Right atrium auricular region (tissue), 2 donors: ENCODE measurements around the gene NELFB. TPM values are rescaled to one million over a fixed set of nuclear protein-coding genes. Genes with fewer than 3 reads are reported as not detected.
A peak's percentile ranks its signal among the peaks of the same experiment; 100 is the strongest.

Experiments used
- DNase-seq: peaks from one replicate; pipeline ENCODE4 v3.0.0-alpha.2; 2019; ENCODE audit warnings: low spot score
- H3K27ac ChIP-seq, 2 donors: fragments of 200-600 bp; sonication (generic); 1 replicate in 1 of 2; 2 replicates in 1 of 2; pipeline ENCODE4 v1.5.1; 2016 to 2019
- H3K27me3 ChIP-seq, 2 donors: fragments of 200-600 bp; sonication (generic); one replicate each; pipeline versions ENCODE4 v1.5.1 to v1.6.0; 2017 to 2019
- H3K36me3 ChIP-seq: fragments of 200-600 bp; sonication (generic); one replicate; pipeline ENCODE4 v1.5.1; 2016
- H3K4me1 ChIP-seq, 2 donors: fragments of 200-600 bp; sonication (generic); one replicate each; pipeline versions ENCODE4 v1.5.1 to v1.6.0; 2017 to 2019
- H3K4me3 ChIP-seq, 2 donors: fragments of 200-600 bp; sonication (generic); 1 replicate in 1 of 2; 2 replicates in 1 of 2; pipeline ENCODE4 v1.5.1; 2017 to 2019; ENCODE audit warnings: mild to moderate bottlenecking in 1 of 2, moderate library complexity in 1 of 2
- H3K9me3 ChIP-seq, 2 donors: fragments of 200-600 bp; sonication (generic); one replicate each; pipeline ENCODE4 v1.5.1; 2019
- CTCF ChIP-seq, 2 donors: fragments of 200-600 bp; sonication (generic); IDR thresholded peaks; one replicate each; pipeline ENCODE4 v1.5.1; 2019; ENCODE audit warnings: antibody characterized with exemption in 2 of 2
- total RNA-seq, 2 donors: library from RNA; depleted of rRNA; stranded (reverse); fragments of >200 nt; gene quantifications; one replicate each; pipeline ENCODE4 v1.1.0, GENCODE V29; 2016

NELFB gene
- total RNA-seq, 2 donors from 2014 or later: 30.0 to 38.0 TPM

DNA sequence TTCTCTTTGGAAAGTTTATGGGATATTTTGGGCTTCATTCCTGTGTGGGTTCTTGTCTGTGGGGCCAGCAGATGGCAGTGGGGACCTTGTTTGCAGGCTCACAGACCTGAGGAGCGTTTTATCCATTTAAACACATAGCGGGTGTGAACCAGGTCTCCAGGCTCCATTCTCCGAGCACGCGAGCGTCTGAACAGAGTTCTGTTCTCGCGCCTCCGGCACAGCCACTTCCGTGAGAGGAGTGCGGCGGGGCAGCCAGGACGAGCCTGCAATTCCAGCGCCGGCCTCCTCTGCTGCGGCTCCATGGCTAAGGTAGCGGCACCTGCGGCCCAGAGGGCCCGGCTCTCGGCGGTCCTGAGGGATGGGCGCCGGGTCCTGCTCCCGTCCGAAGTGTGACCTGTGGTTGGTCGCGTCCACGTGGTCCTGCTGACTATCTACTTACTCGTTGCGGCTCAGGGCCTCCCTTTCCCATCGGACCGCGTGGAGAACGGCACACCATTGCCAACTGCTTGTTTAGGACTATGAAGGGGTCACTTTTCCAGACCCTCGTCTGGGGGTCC is 39.6 kb downstream of the NELFB start:
- H3K4me1 ChIP-seq: peaks cover 0 to 44% of the 10 kb centered on the region in 2 donors

DNA sequence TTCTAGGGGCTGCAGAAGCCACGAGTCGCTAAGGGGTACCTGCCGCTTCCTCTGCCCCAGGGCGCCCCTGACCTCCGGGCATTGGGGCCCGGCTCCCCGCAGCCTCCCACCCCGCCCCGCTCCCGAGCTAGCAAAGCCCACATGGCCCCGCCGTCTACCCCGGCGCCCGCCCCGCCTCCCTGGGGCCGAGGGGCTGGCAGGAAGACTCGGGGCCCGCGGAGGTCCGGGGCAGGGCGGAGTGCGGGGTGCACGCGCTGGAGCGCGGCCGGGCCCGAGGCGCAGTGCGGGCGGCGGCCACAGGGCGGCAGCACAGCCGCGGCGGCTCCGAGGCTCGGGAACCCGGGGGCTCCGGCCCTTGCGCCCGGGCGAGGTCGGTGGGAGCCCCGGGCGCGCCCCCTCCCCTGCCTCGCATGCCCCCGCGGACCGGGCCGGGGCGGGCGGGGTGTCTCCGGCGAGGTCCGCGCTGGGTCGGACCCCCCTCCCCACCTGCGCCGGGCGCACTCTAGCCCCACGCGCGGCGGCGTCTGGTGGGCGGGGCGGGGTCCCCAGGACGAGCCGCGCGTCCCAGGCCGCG is 40.2 kb downstream of the NELFB start:
- TF ChIP-seq CTCF (IDR thresholded peaks at IDR 0.05): peak; percentile 67 to 83
- Histone ChIP-seq H3K27me3 (peaks cover 0 to 7% of the 10 kb centered on the region in 2 donors), H3K4me1 (peaks cover 0 to 49% of the 10 kb centered on the region in 2 donors), H3K36me3 (no peaks in the 10 kb centered on the region), H3K9me3 (peaks cover 0 to 4% of the 10 kb centered on the region in 2 donors), H3K27ac (peak overlapping the region; percentile 79 to 83), H3K4me3 (peak overlapping the region; percentile 36 to 43)
- DNase-seq: no peak

More for the DNA sequence above, 39.6 kb downstream of the NELFB start:
- H3K27ac ChIP-seq: no peak overlapping the region
- TF ChIP-seq CTCF (IDR thresholded peaks at IDR 0.05): peak in 1 of 2 donors; percentile 34
- no peaks in the 10 kb centered on the region for H3K36me3 ChIP-seq
- DNase-seq: no peak
- peaks cover 0 to 5% of the 10 kb centered on the region in 2 donors for H3K27me3 ChIP-seq
- H3K9me3 ChIP-seq: peaks cover 0 to 4% of the 10 kb centered on the region in 2 donors
- peak overlapping the region; percentile 7 to 43 for H3K4me3 ChIP-seq

DNA sequence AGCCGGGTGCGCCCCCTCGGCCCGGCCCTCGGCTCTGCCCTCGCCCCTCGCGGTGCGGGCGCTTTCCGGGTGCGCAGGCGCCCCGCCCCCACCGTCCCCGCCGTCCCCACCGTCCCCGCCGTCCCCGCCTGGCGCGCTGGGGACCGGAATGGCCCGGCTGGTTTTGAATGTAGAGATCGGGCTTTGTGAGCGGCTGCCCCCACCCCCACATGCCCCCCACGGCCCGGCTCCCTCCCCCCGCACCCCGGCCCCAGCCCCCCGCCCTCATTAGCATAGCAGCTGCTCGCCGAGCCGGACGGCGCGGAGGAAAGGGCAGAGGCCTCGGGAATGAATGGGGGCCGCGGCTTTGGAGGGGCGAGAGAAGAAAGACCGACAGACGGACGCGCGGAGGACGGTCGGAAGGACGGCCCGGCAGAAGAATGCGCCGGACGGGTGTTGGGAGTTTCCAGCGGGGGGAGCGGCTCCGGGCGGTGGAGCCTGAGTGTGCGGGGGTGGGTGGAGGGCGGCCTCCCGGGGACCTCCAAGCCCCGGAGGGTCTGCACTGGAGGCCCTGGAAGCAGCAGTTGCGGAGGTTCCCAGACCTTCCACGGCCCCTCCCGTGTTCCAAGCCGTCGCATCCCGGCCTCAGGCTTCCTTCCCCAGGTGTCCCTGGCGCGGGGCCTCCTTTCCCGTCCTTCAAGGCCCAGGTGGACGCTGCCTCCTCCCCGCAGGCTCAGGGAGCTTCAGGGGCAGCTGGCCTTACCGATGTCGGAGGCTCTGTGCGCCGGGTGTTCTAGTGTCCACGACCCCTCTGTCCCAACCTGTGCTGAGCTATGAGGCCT is 40.9 kb downstream of the NELFB start:
- H3K9me3 ChIP-seq: peaks cover 0 to 4% of the 10 kb centered on the region in 2 donors
- DNase-seq: no peak
- H3K27me3 ChIP-seq: peaks cover 0 to 9% of the 10 kb centered on the region in 2 donors
- TF ChIP-seq CTCF (IDR thresholded peaks at IDR 0.05): no peak
- peak overlapping the region; percentile 36 to 43 for H3K4me3 ChIP-seq
- H3K4me1 ChIP-seq: peaks cover 0 to 57% of the 10 kb centered on the region in 2 donors
- H3K27ac ChIP-seq: peak overlapping the region; percentile 79 to 83
- no peaks in the 10 kb centered on the region for H3K36me3 ChIP-seq

- DNase-seq: peak; percentile 70
- Histone ChIP-seq H3K4me1 (peaks cover 0 to 63% of the 10 kb centered on the region in 2 donors), H3K27me3 (peaks cover 0 to 9% of the 10 kb centered on the region in 2 donors)
These were observed 41.8 kb downstream of the NELFB start for GRCh38 chr9:137296670-137297664.

More at GRCh38 chr9:137296670-137297664, 41.8 kb downstream of the NELFB start:
- H3K27ac ChIP-seq: peak overlapping the region; percentile 79 to 83
- TF ChIP-seq CTCF (IDR thresholded peaks at IDR 0.05): no peak
- peaks cover 0 to 4% of the 10 kb centered on the region in 2 donors for H3K9me3 ChIP-seq
- peak overlapping the region; percentile 36 to 43 for H3K4me3 ChIP-seq
- no peaks in the 10 kb centered on the region for H3K36me3 ChIP-seq
